ENCODE measurements around the gene BLOC1S4. TPM values are rescaled to one million over a fixed set of nuclear protein-coding genes. Genes with fewer than 3 reads are reported as not detected.

Gene BLOC1S4
- total RNA-seq, 1 experiment from 2014 or later, result 14.0 TPM

- Histone ChIP-seq H3K36me3 (ENCODE audit: low read depth, low read length) (no peaks in the 10 kb centered on the region), H3K4me3 (ENCODE audit: low read length) (no peak overlapping the region), H3K9me3 (ENCODE audit: low read length) (no peaks in the 10 kb centered on the region), H3K9ac (ENCODE audit: low read length) (peak overlapping the region; percentile 76), H3K27me3 (ENCODE audit: low read length) (no peaks in the 10 kb centered on the region), H3K9me2 (replicated peaks; ENCODE audit: low read length) (no peaks in the 10 kb centered on the region), H4K20me1 (ENCODE audit: low read length) (no peaks in the 10 kb centered on the region), H3K79me2 (ENCODE audit: low read length) (no peaks in the 10 kb centered on the region), H3K27ac (ENCODE audit: low read length) (peak overlapping the region; percentile 88), H3K4me2 (ENCODE audit: low read length) (peak overlapping the region; percentile 58), H3K4me1 (ENCODE audit: insufficient read depth, low read length) (peaks cover 55% of the 10 kb centered on the region), H3F3A (ENCODE audit: low read length, unreplicated experiment) (no peaks in the 10 kb centered on the region), H2AFZ (ENCODE audit: low read length) (peak overlapping the region; percentile 67)
- DNase-seq (peak; percentile 66), ATAC-seq (peak; percentile 45)
- no TSS peak for BruUV-seq (replicated peaks)
- ChIA-PET CTCF (no interaction called here), POLR2A (ENCODE audit: unreplicated experiment) (no interaction called here)
- intact Hi-C loops (cut with micrococcal nuclease), result no loop called here
- no peak for TF ChIP-seq EZH2 (IDR thresholded peaks at IDR 0.05; ENCODE audit: low read length, unreplicated experiment)
- TF ChIP-seq EZH2phosphoT487 (IDR thresholded peaks at IDR 0.05; ENCODE audit: borderline replicate concordance, low read length), result no peak
- TF ChIP-seq, protein P1, sequence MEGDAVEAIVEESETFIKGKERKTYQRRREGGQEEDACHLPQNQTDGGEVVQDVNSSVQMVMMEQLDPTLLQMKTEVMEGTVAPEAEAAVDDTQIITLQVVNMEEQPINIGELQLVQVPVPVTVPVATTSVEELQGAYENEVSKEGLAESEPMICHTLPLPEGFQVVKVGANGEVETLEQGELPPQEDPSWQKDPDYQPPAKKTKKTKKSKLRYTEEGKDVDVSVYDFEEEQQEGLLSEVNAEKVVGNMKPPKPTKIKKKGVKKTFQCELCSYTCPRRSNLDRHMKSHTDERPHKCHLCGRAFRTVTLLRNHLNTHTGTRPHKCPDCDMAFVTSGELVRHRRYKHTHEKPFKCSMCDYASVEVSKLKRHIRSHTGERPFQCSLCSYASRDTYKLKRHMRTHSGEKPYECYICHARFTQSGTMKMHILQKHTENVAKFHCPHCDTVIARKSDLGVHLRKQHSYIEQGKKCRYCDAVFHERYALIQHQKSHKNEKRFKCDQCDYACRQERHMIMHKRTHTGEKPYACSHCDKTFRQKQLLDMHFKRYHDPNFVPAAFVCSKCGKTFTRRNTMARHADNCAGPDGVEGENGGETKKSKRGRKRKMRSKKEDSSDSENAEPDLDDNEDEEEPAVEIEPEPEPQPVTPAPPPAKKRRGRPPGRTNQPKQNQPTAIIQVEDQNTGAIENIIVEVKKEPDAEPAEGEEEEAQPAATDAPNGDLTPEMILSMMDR (conservative IDR thresholded peaks at IDR 0.05; ENCODE audit: low read depth, low read length), result no peak
Measured at GRCh38 chr4:6746721-6747293, 30.8 kb downstream of the BLOC1S4 start.

DNA sequence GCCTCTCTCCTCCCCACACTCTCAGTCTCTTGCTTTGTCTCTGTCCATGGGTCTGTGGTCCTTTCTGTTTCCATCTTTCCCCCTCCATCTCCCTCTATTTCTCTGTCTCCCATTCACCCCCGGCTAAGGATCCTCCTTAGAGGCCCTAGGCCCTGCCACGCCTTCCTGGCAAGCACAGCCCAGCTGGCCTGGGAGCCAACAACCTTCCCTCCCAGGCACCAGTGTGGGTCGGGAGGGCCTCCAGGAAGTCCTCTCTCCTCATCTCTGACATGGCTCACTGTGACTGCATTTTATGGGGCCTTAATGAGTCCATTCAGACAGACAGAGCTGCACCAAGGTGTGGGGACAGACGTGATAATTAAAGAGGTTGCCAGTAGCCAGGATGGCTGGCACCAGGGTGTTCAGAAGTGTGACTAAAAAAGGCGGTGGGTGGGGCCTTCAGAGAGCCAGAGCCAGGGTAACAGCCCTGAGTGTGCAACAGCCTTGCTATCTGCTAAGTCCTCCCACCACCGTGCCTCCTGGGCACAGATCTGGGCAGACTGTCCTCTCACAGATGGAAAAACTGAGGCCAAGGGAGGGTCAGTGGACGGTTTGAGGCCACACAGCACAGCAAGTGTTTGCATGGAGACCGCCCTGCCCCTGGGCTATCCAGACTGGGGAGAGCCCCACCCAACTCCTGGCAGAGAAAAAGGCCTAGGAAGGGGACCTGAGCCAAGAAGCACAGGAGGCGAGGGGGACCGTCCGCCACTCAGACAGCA lies 31.5 kb downstream of the BLOC1S4 start:
- POLR2A ChIA-PET (ENCODE audit: unreplicated experiment), result no interaction called here
- peak; percentile 58 for ATAC-seq
- peak overlapping the region; percentile 67 for H2AFZ ChIP-seq (ENCODE audit: low read length)

More for the DNA sequence above, 31.5 kb downstream of the BLOC1S4 start:
- CTCF ChIA-PET, result no interaction called here
- Histone ChIP-seq H3K4me3 (ENCODE audit: low read length) (no peak overlapping the region), H3K9me2 (replicated peaks; ENCODE audit: low read length) (no peaks in the 10 kb centered on the region), H4K20me1 (ENCODE audit: low read length) (no peaks in the 10 kb centered on the region), H3K9ac (ENCODE audit: low read length) (peak overlapping the region; percentile 76), H3K4me1 (ENCODE audit: insufficient read depth, low read length) (peaks cover 57% of the 10 kb centered on the region), H3K27ac (ENCODE audit: low read length) (peak overlapping the region; percentile 88), H3K79me2 (ENCODE audit: low read length) (no peaks in the 10 kb centered on the region), H3K9me3 (ENCODE audit: low read length) (no peaks in the 10 kb centered on the region), H3F3A (ENCODE audit: low read length, unreplicated experiment) (no peaks in the 10 kb centered on the region), H3K36me3 (ENCODE audit: low read depth, low read length) (no peaks in the 10 kb centered on the region), H3K27me3 (ENCODE audit: low read length) (no peaks in the 10 kb centered on the region), H3K4me2 (ENCODE audit: low read length) (peak overlapping the region; percentile 58)
- DNase-seq, result peak; percentile 65
- TF ChIP-seq EZH2phosphoT487 (IDR thresholded peaks at IDR 0.05; ENCODE audit: borderline replicate concordance, low read length), result no peak
- TF ChIP-seq, protein P1 (conservative IDR thresholded peaks at IDR 0.05; ENCODE audit: low read depth, low read length), result no peak
- TF ChIP-seq EZH2 (IDR thresholded peaks at IDR 0.05; ENCODE audit: low read length, unreplicated experiment), result no peak
- no TSS peak for BruUV-seq (replicated peaks)
- intact Hi-C loops (cut with micrococcal nuclease), result no loop called here
